HEK293T (cell line): ENCODE data around the gene DLG4.

Source experiments
- ARNT ChIP-seq: fragments of 450-650 bp; IDR thresholded peaks from 2 replicates; pipeline ENCODE4 v1.6.1; 2017; ENCODE audit warnings: mild to moderate bottlenecking
- FOXA1 ChIP-seq: fragments of 450-650 bp; IDR thresholded peaks from 2 replicates; pipeline ENCODE4 v1.6.1; 2016; ENCODE audit warnings: mild to moderate bottlenecking
- NFRKB ChIP-seq: fragments of 450-650 bp; IDR thresholded peaks from 2 replicates; pipeline ENCODE4 v1.6.1; 2016; ENCODE audit warnings: mild to moderate bottlenecking, moderate library complexity
- PKNOX1 ChIP-seq: fragments of 450-650 bp; IDR thresholded peaks from 2 replicates; pipeline ENCODE4 v1.6.1; 2016
- SP1 ChIP-seq: fragments of 450-650 bp; IDR thresholded peaks from 2 replicates; pipeline ENCODE4 v1.6.1; 2017
- ZNF384 ChIP-seq: fragments of 450-650 bp; IDR thresholded peaks from 2 replicates; pipeline ENCODE4 v1.6.1; 2016

GRCh38 chr17:7141824-7142223 lies 77.8 kb downstream of the DLG4 start:
- TF ChIP-seq ZNF384 (no peak), SP1 (no peak), NFRKB (no peak), ARNT (no peak), FOXA1 (no peak), PKNOX1 (no peak)
